CD14-positive monocyte (primary cell): Measurements from ENCODE around the gene HCAR3. TPM values are rescaled to one million over a fixed set of nuclear protein-coding genes. Genes with fewer than 3 reads are reported as not detected.

ENCODE experiments used
- DNase-seq, 3 donors: peaks; one replicate each; pipeline ENCODE4 v3.0.0-alpha.2; 2011 to 2022
- H2AFZ ChIP-seq: 2 replicates; pipeline ENCODE4 v1.6.0; 2012; ENCODE audit warnings: mild to moderate bottlenecking, low read depth, low read length, inconsistent platforms; ENCODE audit not compliant: insufficient read depth, poor library complexity, severe bottlenecking
- H3K27ac ChIP-seq, 2 donors: 1 replicate in 1 of 2; 2 replicates in 1 of 2; pipeline ENCODE4 v1.5.1; 2012 to 2013; ENCODE audit warnings: low read length in 2 of 2, control low read depth in 1 of 2, inconsistent platforms in 1 of 2, low read depth in 1 of 2, mild to moderate bottlenecking in 1 of 2
- H3K27me3 ChIP-seq, 2 donors: one replicate each; pipeline versions ENCODE4 v1.6.0 to v1.6.1; 2011 to 2013; ENCODE audit warnings: low read length in 2 of 2; ENCODE audit not compliant: control insufficient read depth in 2 of 2, insufficient read depth in 2 of 2
- H3K36me3 ChIP-seq, 2 donors: replicated peaks in 1 of 2; 1 replicate in 1 of 2; 2 replicates in 1 of 2; pipeline versions ENCODE4 v1.5.1 to v1.6.1; 2012 to 2013; ENCODE audit warnings: low read length in 2 of 2, control low read depth in 1 of 2, inconsistent platforms in 1 of 2, mild to moderate bottlenecking in 1 of 2; ENCODE audit not compliant: insufficient read depth in 2 of 2, control insufficient read depth in 1 of 2
- H3K4me1 ChIP-seq, 2 donors: 1 replicate in 1 of 2; 2 replicates in 1 of 2; pipeline versions ENCODE4 v1.5.1 to v1.6.1; 2012 to 2013; ENCODE audit warnings: low read length in 2 of 2, control low read depth in 1 of 2, inconsistent platforms in 1 of 2, mild to moderate bottlenecking in 1 of 2, moderate library complexity in 1 of 2; ENCODE audit not compliant: insufficient read depth in 2 of 2, control insufficient read depth in 1 of 2
- H3K4me2 ChIP-seq: replicated peaks from 2 replicates; pipeline ENCODE3; 2012; ENCODE audit warnings: low read length, moderate library complexity, mild to moderate bottlenecking; ENCODE audit not compliant: poor library complexity, severe bottlenecking; ENCODE audit errors: extremely low read depth
- H3K4me3 ChIP-seq, 3 experiments: fragments of 200-600 bp in 1 of 3; sonication (generic) in 1 of 3; replicated peaks in 1 of 3; 1 replicate in 2 of 3; 2 replicates in 1 of 3; pipeline ENCODE4 v1.5.1; 2011 to 2013; ENCODE audit warnings: low read length in 3 of 3, mild to moderate bottlenecking in 3 of 3, control low read depth in 2 of 3, low read depth in 2 of 3, inconsistent platforms in 1 of 3, moderate library complexity in 1 of 3
- H3K79me2 ChIP-seq: 2 replicates; pipeline ENCODE4 v1.6.0; 2012; ENCODE audit warnings: mild to moderate bottlenecking, control low read depth, inconsistent platforms, low read length, moderate library complexity; ENCODE audit not compliant: insufficient read depth
- H3K9ac ChIP-seq: 2 replicates; pipeline ENCODE4 v1.6.0; 2017; ENCODE audit warnings: low read length, mild to moderate bottlenecking; ENCODE audit not compliant: insufficient read depth, poor library complexity, severe bottlenecking
- H3K9me3 ChIP-seq, 2 donors: replicated peaks in 1 of 2; 1 replicate in 1 of 2; 2 replicates in 1 of 2; pipeline versions ENCODE4 v1.5.1 to v1.6.1; 2012 to 2013; ENCODE audit warnings: low read length in 2 of 2, control low read depth in 1 of 2; ENCODE audit not compliant: control insufficient read depth in 1 of 2, insufficient read depth in 1 of 2
- H4K20me1 ChIP-seq: 2 replicates; pipeline ENCODE4 v1.6.0; 2012; ENCODE audit warnings: mild to moderate bottlenecking, low read length, control low read depth, moderate library complexity; ENCODE audit not compliant: insufficient read depth
- H3K27ac Mint-ChIP-seq, 7 donors: one replicate each; pipeline ENCODE4 v1.8.0; 2020; ENCODE audit warnings: mild to moderate bottlenecking in 7 of 7, mixed read lengths in 7 of 7, moderate library complexity in 6 of 7, inconsistent platforms in 2 of 7
- H3K27me3 Mint-ChIP-seq, 3 donors: one replicate each; pipeline ENCODE4 v1.8.0; 2021 to 2022; ENCODE audit warnings: low read depth in 3 of 3, mild to moderate bottlenecking in 3 of 3, mixed read lengths in 3 of 3, moderate library complexity in 3 of 3, inconsistent platforms in 1 of 3
- H3K36me3 Mint-ChIP-seq, 2 donors: one replicate each; pipeline ENCODE4 v1.8.0; 2020; ENCODE audit warnings: mixed read lengths in 2 of 2, inconsistent platforms in 1 of 2, mild to moderate bottlenecking in 1 of 2
- H3K4me1 Mint-ChIP-seq: one replicate; pipeline ENCODE4 v1.8.0; 2020; ENCODE audit warnings: mild to moderate bottlenecking, mixed read lengths
- H3K4me3 Mint-ChIP-seq, 2 donors: one replicate each; pipeline ENCODE4 v1.8.0; 2020; ENCODE audit warnings: mild to moderate bottlenecking in 2 of 2, mixed read lengths in 2 of 2, moderate library complexity in 1 of 2
- H3K9me3 Mint-ChIP-seq, 7 donors: one replicate each; pipeline ENCODE4 v1.8.0; 2020 to 2022; ENCODE audit warnings: mixed read lengths in 7 of 7, mild to moderate bottlenecking in 6 of 7, moderate library complexity in 6 of 7, inconsistent platforms in 2 of 7
- CTCF ChIP-seq: fragments of 200-600 bp; IDR thresholded peaks from one replicate; pipeline ENCODE4 v1.8.0; 2022; ENCODE audit warnings: antibody characterized with exemption, mild to moderate bottlenecking
- WGBS: methylation state at CpG from one replicate; pipeline ENCODE4 v1.1.5; 2013; ENCODE audit warnings: missing lambda C conversion rate; ENCODE audit not compliant: insufficient coverage; 5-methylcytosine and 5-hydroxymethylcytosine counted together
- intact Hi-C, 2 donors: fragments of 100-400 bp; cut with micrococcal nuclease; formaldehyde crosslinking; loops; one replicate each; pipeline versions ENCODE4 v1.15.0 to v1.15.1; 2023
- polyA plus RNA-seq, 3 donors: library from polyadenylated mRNA; depleted of rRNA in 1 of 3; unstranded in 2 of 3; stranded (reverse) in 1 of 3; fragments of 300-500 nt in 2 of 3; fragments of >200 nt in 1 of 3; fragmentation: Illumina TruSeq in 2 of 3; gene quantifications; 1 replicate in 2 of 3; 2 replicates in 1 of 3; pipeline ENCODE4 v1.2.3, GENCODE V29; 2012 to 2021

The HCAR3 gene
- polyA plus RNA-seq, 3 donors = 14.4 to 65.3 (median 23.7) TPM

GRCh38 chr12:122672515-122672914 is 44.1 kb downstream of the HCAR3 start:
- H3K9me3 ChIP-seq = no peaks in the 10 kb centered on the region
- H3K4me2 ChIP-seq = no peak overlapping the region
- no peak overlapping the region for H3K4me3 ChIP-seq
- Mint-ChIP-seq H3K9me3 (peaks cover 0 to 8% (median 0%) of the 10 kb centered on the region in 7 donors), H3K27me3 (peaks cover 0 to 12% (median 9%) of the 10 kb centered on the region in 3 donors), H3K4me1 (no peaks in the 10 kb centered on the region), H3K36me3 (no peaks in the 10 kb centered on the region), H3K27ac (no peak overlapping the region), H3K4me3 (no peak overlapping the region)
- DNase-seq = no peak
- no peaks in the 10 kb centered on the region for H3K4me1 ChIP-seq
- H3K36me3 ChIP-seq = no peaks in the 10 kb centered on the region
- H3K27me3 ChIP-seq = no peaks in the 10 kb centered on the region
- H2AFZ ChIP-seq = no peak overlapping the region
- H3K9ac ChIP-seq = no peak overlapping the region
- no peaks in the 10 kb centered on the region for H3K79me2 ChIP-seq
- no peak for TF ChIP-seq CTCF
- WGBS = no CpG with 5 or more reads among the region's 2 CpGs
- no peaks in the 10 kb centered on the region for H4K20me1 ChIP-seq
- intact Hi-C loops = no loop called here
- H3K27ac ChIP-seq = no peak overlapping the region

- Histone ChIP-seq H2AFZ (no peak overlapping the region), H3K27me3 (no peaks in the 10 kb centered on the region), H3K27ac (no peak overlapping the region), H3K9ac (no peak overlapping the region), H3K4me1 (no peaks in the 10 kb centered on the region), H3K36me3 (no peaks in the 10 kb centered on the region), H3K4me2 (no peak overlapping the region), H3K79me2 (no peaks in the 10 kb centered on the region), H3K4me3 (no peak overlapping the region), H3K9me3 (no peaks in the 10 kb centered on the region), H4K20me1 (no peaks in the 10 kb centered on the region)
- Mint-ChIP-seq H3K36me3 (no peaks in the 10 kb centered on the region), H3K27me3 (peaks cover 0 to 11% (median 2%) of the 10 kb centered on the region in 3 donors), H3K4me1 (peaks cover 3% of the 10 kb centered on the region), H3K4me3 (no peak overlapping the region), H3K27ac (no peak overlapping the region), H3K9me3 (peaks cover 0 to 3% (median 0%) of the 10 kb centered on the region in 7 donors)
- no peak for DNase-seq
- no peak for TF ChIP-seq CTCF
- intact Hi-C loops = no loop called here
- WGBS = no CpG with 5 or more reads among the region's 5 CpGs
These were observed 47.1 kb downstream of the HCAR3 start for GRCh38 chr12:122669397-122670070.
